Parathyroid adenoma (tissue), 2 donors: Measurements from ENCODE around the gene LCE2B.
"Not testable (repeated sequence)": the region's sequence is repeated elsewhere in the genome, so short reads cannot be mapped to it uniquely, and the experiment has no call there.

Experiments
- H2AFZ ChIP-seq: fragments of 300-600 bp; sonication (generic); one replicate; pipeline ENCODE4 v1.7.0; 2017; ENCODE audit warnings: antibody characterized with exemption, mild to moderate bottlenecking
- H3K27ac ChIP-seq: fragments of 300-600 bp; sonication (generic); one replicate; pipeline ENCODE4 v1.7.0; 2017
- H3K27me3 ChIP-seq: fragments of 300-600 bp; sonication (generic); one replicate; pipeline ENCODE4 v1.7.0; 2017; ENCODE audit warnings: low read length; ENCODE audit not compliant: control insufficient read depth, insufficient read depth
- H3K36me3 ChIP-seq: fragments of 300-600 bp; sonication (generic); one replicate; pipeline ENCODE4 v1.7.0; 2017; ENCODE audit warnings: low read length; ENCODE audit not compliant: control insufficient read depth, insufficient read depth
- H3K4me1 ChIP-seq: fragments of 300-600 bp; sonication (generic); one replicate; pipeline ENCODE4 v1.7.0; 2017; ENCODE audit warnings: control low read depth
- H3K4me2 ChIP-seq: fragments of 300-600 bp; sonication (generic); one replicate; pipeline ENCODE4 v1.7.0; 2017; ENCODE audit warnings: low read length
- H3K4me3 ChIP-seq: fragments of 300-600 bp; sonication (generic); one replicate; pipeline ENCODE4 v1.7.0; 2017; ENCODE audit warnings: low read depth, low read length
- H3K79me2 ChIP-seq: fragments of 300-600 bp; sonication (generic); one replicate; pipeline ENCODE4 v1.7.0; 2017; ENCODE audit warnings: control low read depth
- H3K9ac ChIP-seq: fragments of 300-600 bp; sonication (generic); one replicate; pipeline ENCODE4 v1.7.0; 2017; ENCODE audit warnings: mild to moderate bottlenecking
- H3K9me3 ChIP-seq: fragments of 300-600 bp; sonication (generic); one replicate; pipeline ENCODE4 v1.7.0; 2017; ENCODE audit warnings: low read length; ENCODE audit not compliant: control insufficient read depth
- TF ChIP-seq, protein P1 (sequence below): fragments of 300-600 bp; sonication (generic); IDR thresholded peaks from one replicate; pipeline ENCODE4 v1.7.0; 2017; ENCODE audit warnings: antibody characterized with exemption, mild to moderate bottlenecking
- donor health status: primary hyperparathyroidism.

LCE2B gene

DNA sequence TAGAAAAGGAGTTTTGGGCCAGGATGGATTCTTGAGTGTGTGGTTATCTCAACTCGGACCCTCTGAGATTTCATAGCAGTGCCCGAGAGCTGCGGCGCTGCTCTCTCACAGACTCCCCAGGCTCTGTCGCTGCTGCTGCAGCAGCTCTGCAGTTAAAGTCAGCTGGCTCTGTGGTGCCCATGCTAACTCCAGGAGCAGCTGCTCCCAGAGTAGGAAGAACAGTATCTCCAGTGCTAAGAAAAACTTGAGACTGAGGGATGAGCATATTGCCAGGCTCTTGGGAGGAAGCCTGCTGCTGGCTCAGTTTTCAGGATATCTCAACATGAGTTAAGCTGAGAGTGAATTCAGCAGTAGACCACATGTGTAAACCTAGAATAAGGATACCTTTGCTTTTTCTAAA, 18.3 kb upstream of the LCE2B start:
- H3K9ac ChIP-seq = no peak overlapping the region
- TF ChIP-seq, protein P1, sequence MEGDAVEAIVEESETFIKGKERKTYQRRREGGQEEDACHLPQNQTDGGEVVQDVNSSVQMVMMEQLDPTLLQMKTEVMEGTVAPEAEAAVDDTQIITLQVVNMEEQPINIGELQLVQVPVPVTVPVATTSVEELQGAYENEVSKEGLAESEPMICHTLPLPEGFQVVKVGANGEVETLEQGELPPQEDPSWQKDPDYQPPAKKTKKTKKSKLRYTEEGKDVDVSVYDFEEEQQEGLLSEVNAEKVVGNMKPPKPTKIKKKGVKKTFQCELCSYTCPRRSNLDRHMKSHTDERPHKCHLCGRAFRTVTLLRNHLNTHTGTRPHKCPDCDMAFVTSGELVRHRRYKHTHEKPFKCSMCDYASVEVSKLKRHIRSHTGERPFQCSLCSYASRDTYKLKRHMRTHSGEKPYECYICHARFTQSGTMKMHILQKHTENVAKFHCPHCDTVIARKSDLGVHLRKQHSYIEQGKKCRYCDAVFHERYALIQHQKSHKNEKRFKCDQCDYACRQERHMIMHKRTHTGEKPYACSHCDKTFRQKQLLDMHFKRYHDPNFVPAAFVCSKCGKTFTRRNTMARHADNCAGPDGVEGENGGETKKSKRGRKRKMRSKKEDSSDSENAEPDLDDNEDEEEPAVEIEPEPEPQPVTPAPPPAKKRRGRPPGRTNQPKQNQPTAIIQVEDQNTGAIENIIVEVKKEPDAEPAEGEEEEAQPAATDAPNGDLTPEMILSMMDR = no peak
- H3K4me1 ChIP-seq = no peaks in the 10 kb centered on the region
- no peaks in the 10 kb centered on the region for H3K79me2 ChIP-seq
- no peak overlapping the region for H3K4me3 ChIP-seq
- H3K27me3 ChIP-seq = no peaks in the 10 kb centered on the region
- no peak overlapping the region for H2AFZ ChIP-seq
- H3K36me3 ChIP-seq = no peaks in the 10 kb centered on the region
- H3K9me3 ChIP-seq = no peaks in the 10 kb centered on the region
- H3K4me2 ChIP-seq = no peak overlapping the region
- H3K27ac ChIP-seq = no peak overlapping the region

DNA sequence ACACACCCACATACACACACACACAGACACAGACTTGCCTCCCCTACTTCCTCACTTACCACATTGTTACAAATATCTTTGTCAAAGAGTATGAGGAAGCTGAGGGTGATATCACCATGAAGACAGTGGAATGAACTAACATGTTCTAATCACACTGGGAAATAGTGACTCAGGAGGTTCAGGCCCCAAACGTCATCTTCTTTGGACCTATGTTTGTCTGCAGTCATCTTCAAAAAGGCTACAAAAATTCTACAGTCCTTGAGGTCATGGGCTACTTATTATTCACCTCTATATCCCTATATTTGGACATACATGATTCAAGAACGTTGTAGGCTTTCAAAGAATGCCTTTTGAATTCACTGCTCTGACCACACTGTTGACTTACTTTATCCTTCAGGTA, 12.9 kb upstream of the LCE2B start:
- Histone ChIP-seq H2AFZ (no peak overlapping the region), H3K36me3 (no peaks in the 10 kb centered on the region), H3K4me1 (no peaks in the 10 kb centered on the region), H3K4me2 (no peak overlapping the region), H3K9ac (no peak overlapping the region), H3K9me3 (no peaks in the 10 kb centered on the region), H3K27ac (no peak overlapping the region), H3K79me2 (no peaks in the 10 kb centered on the region), H3K27me3 (no peaks in the 10 kb centered on the region), H3K4me3 (no peak overlapping the region)
- TF ChIP-seq, protein P1 = no peak

DNA sequence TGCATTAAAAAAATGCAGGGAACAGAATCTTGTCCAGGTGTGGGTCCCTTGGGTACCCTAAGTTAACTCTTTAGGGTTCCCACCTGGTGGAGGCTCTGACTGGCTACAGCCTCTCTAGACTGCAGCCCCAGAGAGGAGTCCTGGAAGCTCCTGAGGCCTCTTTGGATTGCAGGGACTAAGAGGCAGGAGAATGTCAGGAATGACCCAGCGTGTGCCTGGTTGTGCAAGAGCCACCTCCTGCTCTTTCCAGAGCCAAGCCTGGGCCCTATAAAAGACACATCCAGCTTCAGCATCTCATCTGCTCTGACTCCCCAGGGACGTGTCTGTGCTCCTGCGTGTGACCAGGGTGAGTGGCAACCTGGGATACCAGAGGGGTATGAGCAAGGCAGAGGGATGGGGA, 10.9 kb upstream of the LCE2B start, which contains the start of gene LCE2C:
LCE2C (plus strand) TSS at position 297 of the 400 bp plus-strand sequence. CDS start 737 bp downstream, outside the sequence.
- not testable (repeated sequence) for H3K27ac ChIP-seq, H3K9ac ChIP-seq, H3K79me2 ChIP-seq, H3K27me3 ChIP-seq, H3K4me1 ChIP-seq, H3K36me3 ChIP-seq, H3K4me2 ChIP-seq, H3K9me3 ChIP-seq, H2AFZ ChIP-seq, H3K4me3 ChIP-seq

DNA sequence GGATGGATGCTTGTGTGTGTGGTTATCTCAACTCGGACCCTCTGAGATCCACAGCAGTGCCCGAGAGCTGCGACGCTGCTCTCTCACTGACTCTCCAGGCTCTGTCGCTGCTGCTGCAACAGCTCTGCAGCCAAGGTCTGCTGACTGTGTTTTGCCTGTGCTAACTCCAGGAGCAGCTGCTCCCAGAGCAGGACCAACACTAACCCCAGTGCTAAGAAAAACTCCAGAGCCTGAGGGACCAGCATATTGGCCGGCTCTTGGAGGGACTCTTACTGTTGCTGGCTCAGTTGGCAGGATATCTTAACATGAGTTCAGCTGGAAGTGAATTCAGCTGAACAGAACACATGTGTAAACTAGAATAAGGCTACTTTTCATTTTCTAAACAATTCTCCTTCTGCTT, 6.5 kb upstream of the LCE2B start:
- H3K9me3 ChIP-seq = no peaks in the 10 kb centered on the region
- TF ChIP-seq, protein P1 = no peak
- H3K36me3 ChIP-seq = no peaks in the 10 kb centered on the region
- H3K9ac ChIP-seq = no peak overlapping the region
- H3K4me1 ChIP-seq = no peaks in the 10 kb centered on the region
- H3K27ac ChIP-seq = no peak overlapping the region
- H3K79me2 ChIP-seq = no peaks in the 10 kb centered on the region
- no peak overlapping the region for H3K4me3 ChIP-seq
- H3K4me2 ChIP-seq = no peak overlapping the region
- no peak overlapping the region for H2AFZ ChIP-seq
- no peaks in the 10 kb centered on the region for H3K27me3 ChIP-seq

DNA sequence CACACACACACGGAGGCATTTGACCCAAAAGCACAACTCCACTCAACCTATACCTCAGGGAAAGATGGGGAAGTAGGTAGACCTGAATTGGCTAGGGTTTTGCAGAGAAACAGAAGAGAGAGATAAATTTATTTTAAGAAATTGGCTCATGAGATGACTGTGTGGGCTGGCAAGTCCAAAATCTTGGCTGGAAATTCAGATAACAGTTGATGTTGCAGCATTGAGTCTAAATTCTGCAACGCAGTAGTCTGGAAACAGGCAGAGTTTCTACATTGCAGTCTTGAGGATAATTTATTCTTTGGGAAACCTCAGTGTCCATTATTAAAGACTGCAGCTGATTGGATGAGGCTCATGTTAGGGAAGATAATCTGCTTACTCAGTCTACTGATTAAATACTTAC, 4.3 kb upstream of the LCE2B start:
- TF ChIP-seq, protein P1 = no peak
- no peak overlapping the region for H3K4me2 ChIP-seq
- no peaks in the 10 kb centered on the region for H3K27me3 ChIP-seq
- H2AFZ ChIP-seq = no peak overlapping the region
- no peaks in the 10 kb centered on the region for H3K36me3 ChIP-seq
- no peak overlapping the region for H3K9ac ChIP-seq
- H3K9me3 ChIP-seq = no peaks in the 10 kb centered on the region
- no peaks in the 10 kb centered on the region for H3K4me1 ChIP-seq
- H3K79me2 ChIP-seq = no peaks in the 10 kb centered on the region
- no peak overlapping the region for H3K27ac ChIP-seq
- no peak overlapping the region for H3K4me3 ChIP-seq
